Urinary bladder (tissue), 4 donors: ENCODE results near the gene SELL. TPM values are rescaled to one million over a fixed set of nuclear protein-coding genes. Genes with fewer than 3 reads are reported as not detected.
A peak's percentile ranks its signal among the peaks of the same experiment; 100 is the strongest.

Source experiments
- DNase-seq: peaks from one replicate; pipeline ENCODE4 v3.0.0-alpha.2; 2015; ENCODE audit errors: extremely low spot score
- H3K27ac ChIP-seq: one replicate; pipeline ENCODE4 v1.5.1; 2013; ENCODE audit warnings: low read depth, mild to moderate bottlenecking, moderate library complexity
- H3K36me3 ChIP-seq: one replicate; pipeline ENCODE4 v1.6.1; 2013; ENCODE audit warnings: mild to moderate bottlenecking, moderate library complexity; ENCODE audit not compliant: insufficient read depth
- H3K4me1 ChIP-seq: one replicate; pipeline ENCODE4 v1.6.1; 2013; ENCODE audit warnings: mild to moderate bottlenecking, moderate library complexity; ENCODE audit not compliant: insufficient read depth
- H3K4me3 ChIP-seq: one replicate; pipeline ENCODE4 v1.5.1; 2013; ENCODE audit warnings: low read depth, low read length
- WGBS: extraction: QIAGEN DNeasy Blood & Tissue Kit; methylation state at CpG from one replicate; pipeline ENCODE4 v1.1.7; 2013; 5-methylcytosine and 5-hydroxymethylcytosine counted together
- polyA plus RNA-seq: library from polyadenylated mRNA; stranded (reverse); fragments of 200-250 nt; gene quantifications from one replicate; pipeline ENCODE4 v1.2.3, GENCODE V29; 2013
- total RNA-seq: library from RNA; depleted of rRNA; stranded (reverse); fragments of >200 nt; gene quantifications from one replicate; pipeline ENCODE4 v1.2.3, GENCODE V29; 2014
- donor health status: healthy with polysubstance abuse.
- donor health status: healthy.

The SELL gene
- total RNA-seq (5.1 TPM), polyA plus RNA-seq (2.2 TPM)

GRCh38 chr1:169711469-169712308, at the start of gene SELL:
SELL (minus strand) TSS chr1:169711620; CDS start chr1:169711498, 122 bp downstream.
- Histone ChIP-seq H3K4me3 (no peak within 1 kb of the TSS), H3K4me1 (no peaks in the 10 kb centered on the region), H3K36me3 (no peaks in the 10 kb centered on the region), H3K27ac (no peak within 1 kb of the TSS)
- peak; percentile 28 for DNase-seq
- WGBS, result 9% methylated on average over 6 of the region's 6 CpGs

GRCh38 chr1:169759038-169759437, 47.6 kb upstream of the SELL start:
- no peaks in the 10 kb centered on the region for H3K4me1 ChIP-seq
- no peak overlapping the region for H3K4me3 ChIP-seq
- no peak overlapping the region for H3K27ac ChIP-seq
- 91% methylated on average over 3 of the region's 3 CpGs for WGBS
- no peak for DNase-seq
- H3K36me3 ChIP-seq, result no peaks in the 10 kb centered on the region

- H3K4me3 ChIP-seq, result no peak overlapping the region
- no peak overlapping the region for H3K27ac ChIP-seq
- DNase-seq, result no peak
- WGBS, result 58% methylated on average over 4 of the region's 4 CpGs
- H3K36me3 ChIP-seq, result no peaks in the 10 kb centered on the region
- H3K4me1 ChIP-seq, result no peaks in the 10 kb centered on the region
Observed at GRCh38 chr1:169753549-169753948, 42.1 kb upstream of the SELL start.

GRCh38 chr1:169750041-169750440, 38.6 kb upstream of the SELL start:
- H3K4me1 ChIP-seq, result no peaks in the 10 kb centered on the region
- DNase-seq, result no peak
- H3K36me3 ChIP-seq, result no peaks in the 10 kb centered on the region
- H3K27ac ChIP-seq, result no peak overlapping the region
- 68% methylated on average over 1 of the region's 1 CpG for WGBS
- no peak overlapping the region for H3K4me3 ChIP-seq

- DNase-seq, result no peak
- H3K4me1 ChIP-seq, result no peaks in the 10 kb centered on the region
- H3K36me3 ChIP-seq, result no peaks in the 10 kb centered on the region
- 89% methylated on average over 2 of the region's 2 CpGs for WGBS
- no peak overlapping the region for H3K27ac ChIP-seq
- no peak overlapping the region for H3K4me3 ChIP-seq
Observed at GRCh38 chr1:169746550-169746949, 35.1 kb upstream of the SELL start.

- no peak for DNase-seq
- 50% methylated on average over 5 of the region's 5 CpGs for WGBS
- Histone ChIP-seq H3K4me1 (no peaks in the 10 kb centered on the region), H3K36me3 (no peaks in the 10 kb centered on the region), H3K4me3 (no peak overlapping the region), H3K27ac (no peak overlapping the region)
Observed at GRCh38 chr1:169745015-169745861, 33.8 kb upstream of the SELL start.

- H3K27ac ChIP-seq, result no peak overlapping the region
- H3K4me1 ChIP-seq, result no peaks in the 10 kb centered on the region
- no peaks in the 10 kb centered on the region for H3K36me3 ChIP-seq
- no peak for DNase-seq
- H3K4me3 ChIP-seq, result no peak overlapping the region
- 52% methylated on average over 6 of the region's 6 CpGs for WGBS
Observed at GRCh38 chr1:169741666-169742394, 30.4 kb upstream of the SELL start.

GRCh38 chr1:169739980-169740379, 28.6 kb upstream of the SELL start:
- no peaks in the 10 kb centered on the region for H3K4me1 ChIP-seq
- 39% methylated on average over 5 of the region's 5 CpGs for WGBS
- DNase-seq, result no peak
- no peak overlapping the region for H3K4me3 ChIP-seq
- no peak overlapping the region for H3K27ac ChIP-seq
- H3K36me3 ChIP-seq, result no peaks in the 10 kb centered on the region

- Histone ChIP-seq H3K27ac (no peak within 1 kb of the TSS), H3K4me3 (no peak within 1 kb of the TSS), H3K4me1 (no peaks in the 10 kb centered on the region), H3K36me3 (no peaks in the 10 kb centered on the region)
- WGBS, result 44% methylated on average over 7 of the region's 7 CpGs
- DNase-seq, result no peak
Observed at GRCh38 chr1:169733924-169734323, 22.5 kb upstream of the SELL start, which contains the start of gene SELE. SELE (minus strand) TSS chr1:169734079; CDS start chr1:169733612, 467 bp downstream.

- WGBS, result 60% methylated on average over 4 of the region's 4 CpGs
- H3K4me1 ChIP-seq, result no peaks in the 10 kb centered on the region
- no peak overlapping the region for H3K27ac ChIP-seq
- no peak overlapping the region for H3K4me3 ChIP-seq
- DNase-seq, result no peak
- H3K36me3 ChIP-seq, result no peaks in the 10 kb centered on the region
Observed at GRCh38 chr1:169731446-169731845, 20.0 kb upstream of the SELL start.

- Histone ChIP-seq H3K36me3 (no peaks in the 10 kb centered on the region), H3K4me3 (no peak overlapping the region), H3K4me1 (no peaks in the 10 kb centered on the region), H3K27ac (no peak overlapping the region)
- DNase-seq, result no peak
Observed at GRCh38 chr1:169729991-169730390, 18.6 kb upstream of the SELL start.

GRCh38 chr1:169727307-169727706, 15.9 kb upstream of the SELL start:
- Histone ChIP-seq H3K27ac (no peak overlapping the region), H3K36me3 (no peaks in the 10 kb centered on the region), H3K4me1 (no peaks in the 10 kb centered on the region), H3K4me3 (no peak overlapping the region)
- no peak for DNase-seq
- WGBS, result 73% methylated on average over 6 of the region's 6 CpGs

GRCh38 chr1:169726851-169727250, 15.4 kb upstream of the SELL start:
- 87% methylated on average over 3 of the region's 3 CpGs for WGBS
- H3K4me3 ChIP-seq, result no peak overlapping the region
- DNase-seq, result no peak
- H3K36me3 ChIP-seq, result peaks cover 1% of the 10 kb centered on the region
- H3K27ac ChIP-seq, result no peak overlapping the region
- no peaks in the 10 kb centered on the region for H3K4me1 ChIP-seq
